Colonic mucosa (tissue), 4 donors: ENCODE results near the gene NEDD1. TPM values are rescaled to one million over a fixed set of nuclear protein-coding genes. Genes with fewer than 3 reads are reported as not detected.

Source experiments
- DNase-seq: peaks from one replicate; pipeline ENCODE4 v3.0.0-alpha.2; 2020
- H3K27ac ChIP-seq: fragments of 200-600 bp; one replicate; pipeline ENCODE4 v1.8.0; 2021
- H3K27me3 ChIP-seq: fragments of 200-600 bp; one replicate; pipeline ENCODE4 v1.8.0; 2021
- H3K36me3 ChIP-seq: fragments of 200-600 bp; one replicate; pipeline ENCODE4 v1.8.0; 2021
- H3K4me1 ChIP-seq: fragments of 200-600 bp; one replicate; pipeline ENCODE4 v1.8.0; 2021; ENCODE audit warnings: mild to moderate bottlenecking
- H3K4me3 ChIP-seq: fragments of 200-600 bp; one replicate; pipeline ENCODE4 v1.8.0; 2021
- H3K9ac ChIP-seq, 2 donors: one replicate each; pipeline ENCODE4 v1.7.0; 2013; ENCODE audit warnings: control low read depth in 2 of 2, low read depth in 2 of 2, low read length in 2 of 2
- H3K9me3 ChIP-seq: fragments of 200-600 bp; one replicate; pipeline ENCODE4 v1.8.0; 2021
- intact Hi-C: fragments of 100-400 bp; cut with DNase I; formaldehyde crosslinking; loops from one replicate; pipeline ENCODE4 v1.14.1; 2022
- total RNA-seq, 2 donors: library from RNA; stranded (reverse); fragmentation: NEBNext Ultra II Directional in 1 of 2; extraction: Animal tissue kit (Norgen Biotek cat#: 25700) in 1 of 2; gene quantifications; one replicate each; pipeline ENCODE4 v1.2.1, GENCODE V29; 2021
- TF ChIP-seq, protein P1 (sequence below): fragments of 200-600 bp; IDR thresholded peaks from one replicate; pipeline ENCODE4 v1.8.0; 2022; ENCODE audit warnings: antibody characterized with exemption, mild to moderate bottlenecking
- donor health status: healthy.
- donor health status: DM: no; HTN: no; CAD: no.
- donor health status: DM: no; HTN: no; CAD: no.

NEDD1 gene
- total RNA-seq, 2 donors from 2014 or later: 14.5 to 17.7 TPM

GRCh38 chr12:96866801-96867590 lies 40.1 kb upstream of the NEDD1 start:
- no peak overlapping the region for H3K4me3 ChIP-seq
- no peak for DNase-seq
- H3K27ac ChIP-seq: no peak overlapping the region
- H3K27me3 ChIP-seq: no peaks in the 10 kb centered on the region
- intact Hi-C loops: no loop called here
- no peaks in the 10 kb centered on the region for H3K36me3 ChIP-seq
- H3K9ac ChIP-seq: no peak overlapping the region
- no peaks in the 10 kb centered on the region for H3K9me3 ChIP-seq
- no peaks in the 10 kb centered on the region for H3K4me1 ChIP-seq
- TF ChIP-seq, protein P1, sequence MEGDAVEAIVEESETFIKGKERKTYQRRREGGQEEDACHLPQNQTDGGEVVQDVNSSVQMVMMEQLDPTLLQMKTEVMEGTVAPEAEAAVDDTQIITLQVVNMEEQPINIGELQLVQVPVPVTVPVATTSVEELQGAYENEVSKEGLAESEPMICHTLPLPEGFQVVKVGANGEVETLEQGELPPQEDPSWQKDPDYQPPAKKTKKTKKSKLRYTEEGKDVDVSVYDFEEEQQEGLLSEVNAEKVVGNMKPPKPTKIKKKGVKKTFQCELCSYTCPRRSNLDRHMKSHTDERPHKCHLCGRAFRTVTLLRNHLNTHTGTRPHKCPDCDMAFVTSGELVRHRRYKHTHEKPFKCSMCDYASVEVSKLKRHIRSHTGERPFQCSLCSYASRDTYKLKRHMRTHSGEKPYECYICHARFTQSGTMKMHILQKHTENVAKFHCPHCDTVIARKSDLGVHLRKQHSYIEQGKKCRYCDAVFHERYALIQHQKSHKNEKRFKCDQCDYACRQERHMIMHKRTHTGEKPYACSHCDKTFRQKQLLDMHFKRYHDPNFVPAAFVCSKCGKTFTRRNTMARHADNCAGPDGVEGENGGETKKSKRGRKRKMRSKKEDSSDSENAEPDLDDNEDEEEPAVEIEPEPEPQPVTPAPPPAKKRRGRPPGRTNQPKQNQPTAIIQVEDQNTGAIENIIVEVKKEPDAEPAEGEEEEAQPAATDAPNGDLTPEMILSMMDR: no peak

GRCh38 chr12:96870946-96871345 lies 36.1 kb upstream of the NEDD1 start:
- Histone ChIP-seq H3K4me1 (no peaks in the 10 kb centered on the region), H3K4me3 (no peak overlapping the region), H3K27me3 (no peaks in the 10 kb centered on the region), H3K9me3 (no peaks in the 10 kb centered on the region), H3K36me3 (no peaks in the 10 kb centered on the region), H3K27ac (no peak overlapping the region), H3K9ac (no peak overlapping the region)
- intact Hi-C loops: no loop called here
- DNase-seq: no peak
- TF ChIP-seq, protein P1: no peak

GRCh38 chr12:96872961-96873360 lies 34.1 kb upstream of the NEDD1 start:
- TF ChIP-seq, protein P1: no peak
- intact Hi-C loops: no loop called here
- no peak overlapping the region for H3K4me3 ChIP-seq
- H3K9me3 ChIP-seq: no peaks in the 10 kb centered on the region
- H3K27me3 ChIP-seq: no peaks in the 10 kb centered on the region
- no peak overlapping the region for H3K27ac ChIP-seq
- no peak for DNase-seq
- no peaks in the 10 kb centered on the region for H3K4me1 ChIP-seq
- H3K36me3 ChIP-seq: no peaks in the 10 kb centered on the region
- H3K9ac ChIP-seq: no peak overlapping the region

DNA sequence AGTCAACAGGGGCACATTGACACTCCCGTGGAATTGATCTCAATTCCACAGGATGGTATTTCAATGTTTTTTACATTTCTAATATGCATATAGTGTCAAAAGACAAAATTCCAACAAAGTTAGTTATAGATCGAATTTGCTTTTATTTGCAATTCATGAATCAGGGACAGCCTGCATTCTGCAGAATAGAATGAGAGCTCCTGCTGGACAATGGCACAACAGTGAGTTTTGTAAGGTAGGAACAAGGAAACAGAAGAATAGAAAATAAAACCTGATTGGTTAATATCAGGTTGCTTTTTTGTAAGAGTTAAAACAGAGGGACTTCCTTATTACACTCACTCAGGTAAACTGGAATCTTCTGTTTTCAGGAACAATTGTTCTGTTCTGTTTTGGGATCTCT lies 32.8 kb upstream of the NEDD1 start:
- Histone ChIP-seq H3K9me3 (no peaks in the 10 kb centered on the region), H3K9ac (no peak overlapping the region), H3K36me3 (no peaks in the 10 kb centered on the region), H3K4me1 (no peaks in the 10 kb centered on the region), H3K27ac (no peak overlapping the region), H3K4me3 (no peak overlapping the region), H3K27me3 (no peaks in the 10 kb centered on the region)
- intact Hi-C loops: no loop called here
- TF ChIP-seq, protein P1: no peak
- no peak for DNase-seq

DNA sequence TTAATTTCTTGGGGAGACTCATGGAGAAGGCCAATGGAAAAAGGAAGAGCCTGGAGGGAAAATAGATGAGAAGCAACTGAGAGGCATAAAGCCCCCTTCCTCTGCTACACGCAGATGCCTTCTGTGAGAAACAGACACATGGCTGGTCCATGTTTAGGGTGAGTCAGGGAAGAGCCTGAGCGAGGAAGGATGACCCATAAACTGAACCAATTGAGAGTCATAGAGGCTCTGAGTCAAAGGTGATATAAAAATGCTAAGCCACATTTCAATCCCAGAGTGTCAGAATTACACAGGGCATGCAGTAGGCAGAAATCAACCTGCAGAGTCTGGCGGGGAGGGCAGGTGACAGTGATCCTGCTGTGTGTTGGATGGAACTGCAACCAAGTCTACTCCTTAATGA lies 30.1 kb upstream of the NEDD1 start:
- Histone ChIP-seq H3K36me3 (no peaks in the 10 kb centered on the region), H3K4me1 (no peaks in the 10 kb centered on the region), H3K9me3 (no peaks in the 10 kb centered on the region), H3K9ac (no peak overlapping the region), H3K27me3 (no peaks in the 10 kb centered on the region), H3K27ac (no peak overlapping the region), H3K4me3 (no peak overlapping the region)
- TF ChIP-seq, protein P1: no peak
- intact Hi-C loops: no loop called here
- DNase-seq: no peak
